ENCODE results near the gene AFF3. TPM values are rescaled to one million over a fixed set of nuclear protein-coding genes. Genes with fewer than 3 reads are reported as not detected.

Gene AFF3
- total and polyA plus RNA-seq, 2 of the 4 experiments (the other 2 are of a cell fraction), result 12.9 to 14.3 TPM

DNA sequence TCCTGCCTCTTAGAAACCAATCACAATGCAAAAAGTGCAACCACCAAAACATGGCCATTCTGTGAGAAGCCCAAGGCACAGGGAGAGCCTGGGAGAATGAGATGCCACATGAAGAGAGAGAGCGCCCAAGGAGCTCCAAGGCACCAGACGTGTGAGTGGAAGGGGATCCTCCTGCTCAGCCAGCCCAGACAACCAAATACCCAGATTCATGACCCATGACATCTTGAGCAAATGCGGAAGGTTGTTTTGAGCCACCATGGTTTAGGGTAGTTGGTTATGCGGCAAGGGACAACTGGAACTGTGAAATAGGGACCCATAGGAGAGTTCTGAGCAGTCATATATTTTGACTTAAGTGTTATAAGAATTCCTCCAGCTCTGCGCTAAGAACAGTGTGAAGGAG lies 7.0 kb downstream of the AFF3 start:
- no peak overlapping the region for H3K4me3 ChIP-seq (ENCODE audit: insufficient read depth, low read depth, low read length)
- no peaks in the 10 kb centered on the region for H3K79me1 ChIP-seq (ENCODE audit: low read depth in 1 of 2, low read length in 2 of 2)
- no peak overlapping the region for H3K9ac ChIP-seq (ENCODE audit: low read depth, low read length)
- H3K27ac ChIP-seq (ENCODE audit: insufficient read depth, low read length), result no peak overlapping the region
- H2AK9ac ChIP-seq (replicated peaks; ENCODE audit: low read depth, low read length, poor library complexity), result no peak overlapping the region
- no peaks in the 10 kb centered on the region for H4K20me1 ChIP-seq (ENCODE audit: insufficient read depth, low read length)
- no peaks in the 10 kb centered on the region for H3K4me1 ChIP-seq (ENCODE audit: control insufficient read depth, insufficient read depth, low read length)
- ChIA-PET CTCF (no interaction called here), POLR2A (ENCODE audit: unreplicated experiment) (no interaction called here)
- H2BK15ac ChIP-seq (ENCODE audit: low read depth, low read length), result no peak overlapping the region
- H3K56ac ChIP-seq (ENCODE audit: extremely low read depth, insufficient read depth, low read length), result no peak overlapping the region
- no peak overlapping the region for H2AK5ac ChIP-seq (ENCODE audit: low read depth, low read length)
- in situ Hi-C loops (cut with MboI; ENCODE audit: low sequenced_read_pairs), result no loop called here
- no peak for DNase-seq
- H4K8ac ChIP-seq (ENCODE audit: low read depth in 2 of 2, low read length in 2 of 2), result no peak overlapping the region
- dilution Hi-C loops (cut with HindIII; ENCODE audit: low sequenced_read_pairs, unreplicated experiment), result no loop called here
- H3K36me3 ChIP-seq (ENCODE audit: control insufficient read depth, insufficient read depth, low read length), result no peaks in the 10 kb centered on the region
- intact Hi-C loops (cut with micrococcal nuclease), result no loop called here
- no peak overlapping the region for H3K4me2 ChIP-seq (ENCODE audit: low read depth, low read length)
- no peak overlapping the region for H4K91ac ChIP-seq (ENCODE audit: insufficient read depth, low read depth, low read length)
- no peak overlapping the region for H2AFZ ChIP-seq (replicated peaks; ENCODE audit: low read length, poor library complexity)
- TF ChIP-seq BHLHE40 (IDR thresholded peaks at IDR 0.05; ENCODE audit: low read depth, low read length) (no peak), RAD21 (IDR thresholded peaks at IDR 0.05; ENCODE audit: low read length) (no peak), MAFK (IDR thresholded peaks at IDR 0.05; ENCODE audit: low read depth, low read length) (no peak), MAZ (IDR thresholded peaks at IDR 0.05; ENCODE audit: borderline replicate concordance, low read depth, low read length) (no peak), POLR2A (IDR thresholded peaks at IDR 0.05; ENCODE audit: low read depth, low read length) (no peak), RCOR1 (IDR thresholded peaks at IDR 0.05; ENCODE audit: insufficient replicate concordance, low read length) (no peak), MXI1 (IDR thresholded peaks at IDR 0.05; ENCODE audit: borderline replicate concordance, low read depth, low read length) (no peak), SMC3 (IDR thresholded peaks at IDR 0.05; ENCODE audit: low read depth, low read length) (no peak), CHD1 (IDR thresholded peaks at IDR 0.05; ENCODE audit: low read depth, low read length) (no peak), NFE2L2 (IDR thresholded peaks at IDR 0.05; ENCODE audit: low read depth, low read length) (no peak), CEBPB (IDR thresholded peaks at IDR 0.05; ENCODE audit: low read depth, low read length) (no peak), FOS (IDR thresholded peaks at IDR 0.05; ENCODE audit: low read depth, low read length) (no peak)
- TF ChIP-seq, protein P1, sequence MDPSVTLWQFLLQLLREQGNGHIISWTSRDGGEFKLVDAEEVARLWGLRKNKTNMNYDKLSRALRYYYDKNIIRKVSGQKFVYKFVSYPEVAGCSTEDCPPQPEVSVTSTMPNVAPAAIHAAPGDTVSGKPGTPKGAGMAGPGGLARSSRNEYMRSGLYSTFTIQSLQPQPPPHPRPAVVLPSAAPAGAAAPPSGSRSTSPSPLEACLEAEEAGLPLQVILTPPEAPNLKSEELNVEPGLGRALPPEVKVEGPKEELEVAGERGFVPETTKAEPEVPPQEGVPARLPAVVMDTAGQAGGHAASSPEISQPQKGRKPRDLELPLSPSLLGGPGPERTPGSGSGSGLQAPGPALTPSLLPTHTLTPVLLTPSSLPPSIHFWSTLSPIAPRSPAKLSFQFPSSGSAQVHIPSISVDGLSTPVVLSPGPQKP (IDR thresholded peaks at IDR 0.05; ENCODE audit: borderline replicate concordance, low read depth, low read length), result no peak
- TF ChIP-seq, protein P2, sequence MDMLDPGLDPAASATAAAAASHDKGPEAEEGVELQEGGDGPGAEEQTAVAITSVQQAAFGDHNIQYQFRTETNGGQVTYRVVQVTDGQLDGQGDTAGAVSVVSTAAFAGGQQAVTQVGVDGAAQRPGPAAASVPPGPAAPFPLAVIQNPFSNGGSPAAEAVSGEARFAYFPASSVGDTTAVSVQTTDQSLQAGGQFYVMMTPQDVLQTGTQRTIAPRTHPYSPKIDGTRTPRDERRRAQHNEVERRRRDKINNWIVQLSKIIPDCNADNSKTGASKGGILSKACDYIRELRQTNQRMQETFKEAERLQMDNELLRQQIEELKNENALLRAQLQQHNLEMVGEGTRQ (IDR thresholded peaks at IDR 0.05; ENCODE audit: low read depth, low read length), result no peak
- TF ChIP-seq, protein P3, sequence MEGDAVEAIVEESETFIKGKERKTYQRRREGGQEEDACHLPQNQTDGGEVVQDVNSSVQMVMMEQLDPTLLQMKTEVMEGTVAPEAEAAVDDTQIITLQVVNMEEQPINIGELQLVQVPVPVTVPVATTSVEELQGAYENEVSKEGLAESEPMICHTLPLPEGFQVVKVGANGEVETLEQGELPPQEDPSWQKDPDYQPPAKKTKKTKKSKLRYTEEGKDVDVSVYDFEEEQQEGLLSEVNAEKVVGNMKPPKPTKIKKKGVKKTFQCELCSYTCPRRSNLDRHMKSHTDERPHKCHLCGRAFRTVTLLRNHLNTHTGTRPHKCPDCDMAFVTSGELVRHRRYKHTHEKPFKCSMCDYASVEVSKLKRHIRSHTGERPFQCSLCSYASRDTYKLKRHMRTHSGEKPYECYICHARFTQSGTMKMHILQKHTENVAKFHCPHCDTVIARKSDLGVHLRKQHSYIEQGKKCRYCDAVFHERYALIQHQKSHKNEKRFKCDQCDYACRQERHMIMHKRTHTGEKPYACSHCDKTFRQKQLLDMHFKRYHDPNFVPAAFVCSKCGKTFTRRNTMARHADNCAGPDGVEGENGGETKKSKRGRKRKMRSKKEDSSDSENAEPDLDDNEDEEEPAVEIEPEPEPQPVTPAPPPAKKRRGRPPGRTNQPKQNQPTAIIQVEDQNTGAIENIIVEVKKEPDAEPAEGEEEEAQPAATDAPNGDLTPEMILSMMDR (conservative IDR thresholded peaks at IDR 0.05; ENCODE audit: low read depth, low read length), result no peak
- H3K9me1 ChIP-seq (ENCODE audit: insufficient read depth, low read length), result 0 out of 2 replicates have a peak, but pooled peaks cover 3% of the 10 kb centered on the region
- H3K14ac ChIP-seq (replicated peaks; ENCODE audit: low read depth, low read length), result no peak overlapping the region
- no TSS peak for BruUV-seq (replicated peaks)
- no peaks in the 10 kb centered on the region for H3K9me3 ChIP-seq (ENCODE audit: control insufficient read depth, insufficient read depth, low read length)
- H3K4ac ChIP-seq (ENCODE audit: low read depth, low read length), result no peak overlapping the region
- WGBS, 2 experiments (ENCODE audit: extremely low coverage in 2 of 2, insufficient read length in 1 of 2), result 100% methylated on average over 3 of the region's 5 CpGs; no CpG with 5 or more reads in 1 of the 2 experiments
- H3K23ac ChIP-seq (ENCODE audit: low read depth, low read length), result no peak overlapping the region
- no peak for ATAC-seq (ENCODE audit: low read depth)
- H2BK20ac ChIP-seq (ENCODE audit: low read depth, low read length), result no peak overlapping the region
- H3K18ac ChIP-seq (ENCODE audit: low read depth, low read length), result no peak overlapping the region
- peaks cover 15% of the 10 kb centered on the region for H3K27me3 ChIP-seq (ENCODE audit: control insufficient read depth, insufficient read depth, low read length)
- no peak overlapping the region for H2BK120ac ChIP-seq (ENCODE audit: low read depth, low read length)
- H2BK5ac ChIP-seq (ENCODE audit: low read depth, low read length, poor library complexity, severe bottlenecking), result no peak overlapping the region
- H4K5ac ChIP-seq (ENCODE audit: low read depth, low read length), result no peak overlapping the region

Data from IMR-90 (cell line).